ENCODE data around the gene KRTAP9-9.

Gene KRTAP9-9

DNA sequence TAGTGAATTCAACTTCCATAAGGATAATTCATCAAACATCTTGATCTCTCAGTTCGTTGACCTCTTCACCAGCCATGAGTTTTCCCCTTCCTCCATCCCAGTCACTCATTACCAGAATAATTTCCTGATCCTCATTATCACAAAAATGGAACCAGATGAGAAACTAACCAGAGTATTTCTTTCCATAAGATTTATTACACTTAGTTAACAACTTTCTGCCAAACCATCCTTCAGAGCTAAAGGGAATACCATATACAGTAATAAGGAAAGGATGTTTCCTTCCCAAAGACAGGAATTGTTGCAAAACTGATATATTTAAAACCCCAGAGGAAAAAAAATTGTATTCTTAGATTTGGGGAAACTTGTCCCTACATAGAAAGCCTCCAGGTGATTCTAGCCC is 38.8 kb downstream of the KRTAP9-9 start:
- Histone ChIP-seq H3K27me3 (ENCODE audit: control insufficient read depth in 1 of 2, insufficient read depth in 2 of 2, low read length in 2 of 2) (no peaks in the 10 kb centered on the region), H3K27ac (ENCODE audit: low read depth, low read length) (no peak overlapping the region), H3K4me1 (ENCODE audit: control insufficient read depth in 1 of 2, insufficient read depth in 2 of 2, low read length in 2 of 2) (no peaks in the 10 kb centered on the region), H3K9me3 (ENCODE audit: control insufficient read depth in 1 of 2, low read length in 2 of 2) (no peaks in the 10 kb centered on the region), H3K4me3 (ENCODE audit: low read depth in 1 of 2, low read length in 2 of 2) (no peak overlapping the region), H3K36me3 (ENCODE audit: control insufficient read depth in 1 of 2, insufficient read depth in 2 of 2, low read length in 2 of 2) (no peaks in the 10 kb centered on the region), H3K9ac (ENCODE audit: low read depth in 1 of 2, low read length in 2 of 2) (no peak overlapping the region)

- H3K36me3 ChIP-seq (ENCODE audit: control insufficient read depth in 1 of 2, insufficient read depth in 2 of 2, low read length in 2 of 2), result no peaks in the 10 kb centered on the region
- no peaks in the 10 kb centered on the region for H3K9me3 ChIP-seq (ENCODE audit: control insufficient read depth in 1 of 2, low read length in 2 of 2)
- no peaks in the 10 kb centered on the region for H3K4me1 ChIP-seq (ENCODE audit: control insufficient read depth in 1 of 2, insufficient read depth in 2 of 2, low read length in 2 of 2)
- no peak overlapping the region for H3K27ac ChIP-seq (ENCODE audit: low read depth, low read length)
- H3K27me3 ChIP-seq (ENCODE audit: control insufficient read depth in 1 of 2, insufficient read depth in 2 of 2, low read length in 2 of 2), result no peaks in the 10 kb centered on the region
- H3K9ac ChIP-seq (ENCODE audit: low read depth in 1 of 2, low read length in 2 of 2), result no peak overlapping the region
- H3K4me3 ChIP-seq (ENCODE audit: low read depth in 1 of 2, low read length in 2 of 2), result no peak overlapping the region
Observed at GRCh38 chr17:41296846-41297245, 41.7 kb downstream of the KRTAP9-9 start.

DNA sequence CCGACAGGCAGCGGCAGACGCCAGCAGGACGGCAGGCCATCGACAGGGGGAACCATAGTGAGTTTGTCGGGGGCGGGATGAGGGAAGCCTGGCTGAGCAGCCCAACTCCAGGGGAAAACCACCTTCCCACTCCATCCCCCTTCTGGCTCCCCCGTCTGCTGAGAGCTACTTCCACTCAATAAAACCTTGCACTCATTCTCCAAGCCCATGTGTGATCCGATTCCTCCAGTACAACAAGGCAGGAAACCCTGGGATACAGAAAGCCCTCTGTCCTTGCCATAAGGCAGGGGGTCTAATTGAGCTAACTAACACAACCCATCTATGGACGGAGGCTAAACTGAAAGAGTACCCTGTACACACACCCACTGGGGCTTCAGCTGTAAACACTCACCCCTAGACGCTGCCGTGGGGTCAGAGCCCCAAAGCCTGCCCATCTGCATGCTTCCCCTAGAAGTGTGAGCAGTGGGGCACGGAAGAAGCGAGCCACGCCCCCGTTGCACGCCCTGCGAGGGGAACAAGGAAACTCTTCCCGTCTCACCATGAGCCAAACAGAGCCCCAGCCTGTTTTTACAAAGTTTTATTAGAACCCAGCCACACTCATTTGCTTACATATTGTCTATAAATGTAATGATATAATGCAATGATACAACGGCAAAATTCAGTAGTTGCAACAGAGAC is 43.4 kb downstream of the KRTAP9-9 start:
- H3K4me3 ChIP-seq (ENCODE audit: low read depth in 1 of 2, low read length in 2 of 2), result no peak overlapping the region
- H3K9ac ChIP-seq (ENCODE audit: low read depth in 1 of 2, low read length in 2 of 2), result no peak overlapping the region
- H3K4me1 ChIP-seq (ENCODE audit: control insufficient read depth in 1 of 2, insufficient read depth in 2 of 2, low read length in 2 of 2), result no peaks in the 10 kb centered on the region
- no peak overlapping the region for H3K27ac ChIP-seq (ENCODE audit: low read depth, low read length)
- H3K9me3 ChIP-seq (ENCODE audit: control insufficient read depth in 1 of 2, low read length in 2 of 2), result no peaks in the 10 kb centered on the region
- peaks cover 0 to 9% of the 10 kb centered on the region in 2 donors for H3K27me3 ChIP-seq (ENCODE audit: control insufficient read depth in 1 of 2, insufficient read depth in 2 of 2, low read length in 2 of 2)
- H3K36me3 ChIP-seq (ENCODE audit: control insufficient read depth in 1 of 2, insufficient read depth in 2 of 2, low read length in 2 of 2), result no peaks in the 10 kb centered on the region

DNA sequence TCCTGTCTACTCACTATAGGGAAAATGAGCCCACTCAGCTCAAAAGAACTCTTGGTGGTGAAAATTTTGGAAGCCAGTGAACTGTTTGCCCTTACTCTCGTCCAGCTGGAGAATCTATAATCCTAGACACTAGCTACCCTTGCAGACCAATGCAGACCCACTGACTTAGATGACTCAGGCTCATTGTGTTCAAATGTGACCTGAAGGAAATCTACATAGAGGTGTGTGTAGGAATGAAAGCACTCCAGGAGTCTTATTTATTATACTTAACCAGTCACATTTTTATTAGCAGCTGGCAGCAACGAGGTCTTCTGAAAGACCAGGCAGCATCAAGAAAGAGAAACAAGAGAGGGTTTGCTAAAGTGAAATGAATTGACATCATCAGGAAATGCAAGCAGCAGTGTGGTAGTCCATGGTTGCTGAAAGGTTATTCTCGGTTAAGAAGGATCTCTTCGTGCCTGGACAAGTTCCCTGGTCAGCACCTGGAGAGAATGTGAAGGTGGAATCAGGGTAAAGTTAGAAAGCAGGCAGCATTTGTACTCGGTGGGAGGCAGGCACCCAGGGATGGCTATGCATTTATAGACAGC is 46.1 kb downstream of the KRTAP9-9 start:
- H3K36me3 ChIP-seq (ENCODE audit: control insufficient read depth in 1 of 2, insufficient read depth in 2 of 2, low read length in 2 of 2), result no peaks in the 10 kb centered on the region
- no peak overlapping the region for H3K9ac ChIP-seq (ENCODE audit: low read depth in 1 of 2, low read length in 2 of 2)
- no peaks in the 10 kb centered on the region for H3K9me3 ChIP-seq (ENCODE audit: control insufficient read depth in 1 of 2, low read length in 2 of 2)
- peaks cover 0 to 9% of the 10 kb centered on the region in 2 donors for H3K27me3 ChIP-seq (ENCODE audit: control insufficient read depth in 1 of 2, insufficient read depth in 2 of 2, low read length in 2 of 2)
- no peak overlapping the region for H3K27ac ChIP-seq (ENCODE audit: low read depth, low read length)
- no peaks in the 10 kb centered on the region for H3K4me1 ChIP-seq (ENCODE audit: control insufficient read depth in 1 of 2, insufficient read depth in 2 of 2, low read length in 2 of 2)
- no peak overlapping the region for H3K4me3 ChIP-seq (ENCODE audit: low read depth in 1 of 2, low read length in 2 of 2)

GRCh38 chr17:41301916-41302901 is 47.0 kb downstream of the KRTAP9-9 start, which contains the start of gene KRTAP29-1:
Gene KRTAP29-1 (minus strand): TSS chr17:41302851. CDS start chr17:41302851, 0 bp downstream.
- Histone ChIP-seq H3K4me1 (ENCODE audit: control insufficient read depth in 1 of 2, insufficient read depth in 2 of 2, low read length in 2 of 2) (no peaks in the 10 kb centered on the region), H3K36me3 (ENCODE audit: control insufficient read depth in 1 of 2, insufficient read depth in 2 of 2, low read length in 2 of 2) (no peaks in the 10 kb centered on the region), H3K27me3 (ENCODE audit: control insufficient read depth in 1 of 2, insufficient read depth in 2 of 2, low read length in 2 of 2) (peaks cover under 1 to 9% of the 10 kb centered on the region in 2 donors), H3K9me3 (ENCODE audit: control insufficient read depth in 1 of 2, low read length in 2 of 2) (no peaks in the 10 kb centered on the region), H3K27ac (ENCODE audit: low read depth, low read length) (no peak within 1 kb of the TSS), H3K9ac (ENCODE audit: low read depth in 1 of 2, low read length in 2 of 2) (no peak within 1 kb of the TSS), H3K4me3 (ENCODE audit: low read depth in 1 of 2, low read length in 2 of 2) (no peak within 1 kb of the TSS)

GRCh38 chr17:41302981-41303380 is 47.8 kb downstream of the KRTAP9-9 start:
- Histone ChIP-seq H3K4me3 (ENCODE audit: low read depth in 1 of 2, low read length in 2 of 2) (no peak overlapping the region), H3K9me3 (ENCODE audit: control insufficient read depth in 1 of 2, low read length in 2 of 2) (no peaks in the 10 kb centered on the region), H3K27ac (ENCODE audit: low read depth, low read length) (no peak overlapping the region), H3K36me3 (ENCODE audit: control insufficient read depth in 1 of 2, insufficient read depth in 2 of 2, low read length in 2 of 2) (no peaks in the 10 kb centered on the region), H3K9ac (ENCODE audit: low read depth in 1 of 2, low read length in 2 of 2) (no peak overlapping the region), H3K27me3 (ENCODE audit: control insufficient read depth in 1 of 2, insufficient read depth in 2 of 2, low read length in 2 of 2) (peaks cover 5 to 9% of the 10 kb centered on the region in 2 donors), H3K4me1 (ENCODE audit: control insufficient read depth in 1 of 2, insufficient read depth in 2 of 2, low read length in 2 of 2) (peaks cover 0 to under 1% of the 10 kb centered on the region in 2 donors)

GRCh38 chr17:41304091-41304490 is 48.9 kb downstream of the KRTAP9-9 start:
- Histone ChIP-seq H3K9me3 (ENCODE audit: control insufficient read depth in 1 of 2, low read length in 2 of 2) (no peaks in the 10 kb centered on the region), H3K9ac (ENCODE audit: low read depth in 1 of 2, low read length in 2 of 2) (no peak overlapping the region), H3K4me3 (ENCODE audit: low read depth in 1 of 2, low read length in 2 of 2) (no peak overlapping the region), H3K36me3 (ENCODE audit: control insufficient read depth in 1 of 2, insufficient read depth in 2 of 2, low read length in 2 of 2) (no peaks in the 10 kb centered on the region), H3K27ac (ENCODE audit: low read depth, low read length) (no peak overlapping the region), H3K27me3 (ENCODE audit: control insufficient read depth in 1 of 2, insufficient read depth in 2 of 2, low read length in 2 of 2) (peaks cover 5 to 12% of the 10 kb centered on the region in 2 donors), H3K4me1 (ENCODE audit: control insufficient read depth in 1 of 2, insufficient read depth in 2 of 2, low read length in 2 of 2) (peaks cover 8 to 12% of the 10 kb centered on the region in 2 donors)
